SK-N-MC (cell line): ENCODE results near the gene ERMAP.

ENCODE experiments used
- EZH2 ChIP-seq: fragments of 200-600 bp; sonication (generic); IDR thresholded peaks from one replicate; pipeline ENCODE4 v1.6.1; 2017; ENCODE audit warnings: antibody characterized with exemption
- FOXP2 ChIP-seq: optimal IDR thresholded peaks from 2 replicates; pipeline ENCODE3; 2011; ENCODE audit warnings: mild to moderate bottlenecking, moderate library complexity; ENCODE audit not compliant: insufficient read depth; ENCODE audit errors: extremely low read length, control extremely low read depth
- POLR2AphosphoS5 ChIP-seq: IDR thresholded peaks from 2 replicates; pipeline ENCODE4 v1.6.1; 2012; ENCODE audit warnings: mild to moderate bottlenecking, low read depth, low read length, borderline replicate concordance

- TF ChIP-seq EZH2 (no peak), POLR2AphosphoS5 (no peak), FOXP2 (no peak)
Measured at GRCh38 chr1:42886800-42887199, 69.9 kb downstream of the ERMAP start.
